Effector memory CD4-positive, alpha-beta T cell (primary cell): ENCODE data around the gene PRKCG.
"Not testable (repeated sequence)": the region's sequence is repeated elsewhere in the genome, so short reads cannot be mapped to it uniquely, and the experiment has no call there.

Source experiments
- DNase-seq, 3 donors: peaks; one replicate each; pipeline ENCODE4 v3.0.0-alpha.2; 2020
- H3K27ac ChIP-seq: 2 replicates; pipeline ENCODE4 v1.7.0; 2013; ENCODE audit warnings: mild to moderate bottlenecking, low read length, moderate library complexity; ENCODE audit not compliant: insufficient read depth, poor library complexity, severe bottlenecking
- H3K27me3 ChIP-seq: replicated peaks from 2 replicates; pipeline ENCODE4 v1.7.0; 2013; ENCODE audit warnings: mild to moderate bottlenecking, low read length; ENCODE audit not compliant: insufficient read depth, control insufficient read depth, poor library complexity, severe bottlenecking
- H3K36me3 ChIP-seq: 2 replicates; pipeline ENCODE4 v1.7.0; 2013; ENCODE audit warnings: mild to moderate bottlenecking, low read length, moderate library complexity; ENCODE audit not compliant: control insufficient read depth, insufficient read depth
- H3K4me1 ChIP-seq: 2 replicates; pipeline ENCODE4 v1.7.0; 2013; ENCODE audit warnings: low read length, mild to moderate bottlenecking; ENCODE audit not compliant: control insufficient read depth, insufficient read depth, poor library complexity, severe bottlenecking
- H3K4me3 ChIP-seq: 2 replicates; pipeline ENCODE4 v1.7.0; 2013; ENCODE audit warnings: low read length, low read depth, mild to moderate bottlenecking; ENCODE audit not compliant: insufficient read depth, poor library complexity, severe bottlenecking
- H3K9me3 ChIP-seq: 2 replicates; pipeline ENCODE4 v1.7.0; 2013; ENCODE audit warnings: mild to moderate bottlenecking, low read length, moderate library complexity; ENCODE audit not compliant: control insufficient read depth

Gene PRKCG

GRCh38 chr19:53936029-53936428, 54.0 kb downstream of the PRKCG start:
- H3K4me3 ChIP-seq: no peak overlapping the region
- no peak overlapping the region for H3K27ac ChIP-seq
- no peaks in the 10 kb centered on the region for H3K4me1 ChIP-seq
- H3K27me3 ChIP-seq: no peaks in the 10 kb centered on the region
- no peaks in the 10 kb centered on the region for H3K36me3 ChIP-seq
- H3K9me3 ChIP-seq: no peaks in the 10 kb centered on the region
- DNase-seq: no peak

DNA sequence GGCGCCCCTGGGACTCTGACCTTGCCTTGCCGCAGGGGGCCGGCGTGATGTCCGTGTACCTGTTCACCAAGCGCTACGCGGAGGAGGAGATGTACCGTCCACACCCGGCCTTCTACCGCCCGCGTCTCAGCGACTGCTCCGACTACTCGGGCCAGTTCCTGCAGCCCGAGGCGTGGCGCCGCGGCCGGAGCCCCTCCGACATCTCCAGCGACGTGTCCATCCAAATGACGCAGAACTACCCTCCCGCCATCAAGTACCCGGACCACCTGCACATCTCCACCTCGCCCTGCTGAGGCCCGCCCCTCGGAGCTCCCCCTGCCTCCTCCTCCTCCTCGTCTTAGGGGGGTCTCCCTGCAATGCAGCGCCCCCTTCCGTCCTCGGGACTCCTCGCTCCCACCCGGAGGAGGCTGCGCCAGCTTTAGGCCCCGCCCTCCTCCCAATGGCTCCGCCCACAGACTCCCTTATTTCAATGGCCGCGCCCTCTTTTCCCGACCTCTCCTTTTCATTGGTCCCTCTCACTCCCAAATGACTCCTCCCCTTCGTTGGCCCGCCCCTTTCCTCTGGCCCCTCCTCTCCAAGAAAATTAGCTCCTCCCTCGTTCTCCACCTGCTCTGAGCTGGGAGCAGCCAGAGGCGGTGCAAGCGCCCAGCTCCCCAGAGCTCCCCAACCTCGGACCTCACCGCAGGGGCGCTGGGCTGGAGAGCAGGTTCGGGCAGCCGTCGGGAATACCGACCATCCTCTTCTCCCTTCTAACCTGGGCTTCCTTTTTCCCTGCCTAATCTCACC, 60.2 kb downstream of the PRKCG start:
- Histone ChIP-seq H3K9me3 (no peaks in the 10 kb centered on the region), H3K4me3 (no peak overlapping the region), H3K4me1 (no peaks in the 10 kb centered on the region), H3K27ac (no peak overlapping the region), H3K36me3 (no peaks in the 10 kb centered on the region), H3K27me3 (peaks cover 6% of the 10 kb centered on the region)
- no peak for DNase-seq

- no peak for DNase-seq
- Histone ChIP-seq H3K4me1 (no peaks in the 10 kb centered on the region), H3K27ac (no peak overlapping the region), H3K27me3 (peaks cover 6% of the 10 kb centered on the region), H3K36me3 (no peaks in the 10 kb centered on the region), H3K9me3 (no peaks in the 10 kb centered on the region), H3K4me3 (no peak overlapping the region)
Measured at GRCh38 chr19:53944416-53944815, 62.4 kb downstream of the PRKCG start.

GRCh38 chr19:53944933-53945332, 62.9 kb downstream of the PRKCG start:
- H3K9me3 ChIP-seq: no peaks in the 10 kb centered on the region
- no peak for DNase-seq
- H3K27ac ChIP-seq: no peak overlapping the region
- H3K4me1 ChIP-seq: no peaks in the 10 kb centered on the region
- H3K27me3 ChIP-seq: peaks cover 6% of the 10 kb centered on the region
- no peak overlapping the region for H3K4me3 ChIP-seq
- H3K36me3 ChIP-seq: no peaks in the 10 kb centered on the region

GRCh38 chr19:53945441-53945840, 63.4 kb downstream of the PRKCG start:
- H3K36me3 ChIP-seq: no peaks in the 10 kb centered on the region
- peaks cover 6% of the 10 kb centered on the region for H3K27me3 ChIP-seq
- H3K4me3 ChIP-seq: no peak overlapping the region
- no peaks in the 10 kb centered on the region for H3K4me1 ChIP-seq
- no peak for DNase-seq
- H3K27ac ChIP-seq: no peak overlapping the region
- no peaks in the 10 kb centered on the region for H3K9me3 ChIP-seq

DNA sequence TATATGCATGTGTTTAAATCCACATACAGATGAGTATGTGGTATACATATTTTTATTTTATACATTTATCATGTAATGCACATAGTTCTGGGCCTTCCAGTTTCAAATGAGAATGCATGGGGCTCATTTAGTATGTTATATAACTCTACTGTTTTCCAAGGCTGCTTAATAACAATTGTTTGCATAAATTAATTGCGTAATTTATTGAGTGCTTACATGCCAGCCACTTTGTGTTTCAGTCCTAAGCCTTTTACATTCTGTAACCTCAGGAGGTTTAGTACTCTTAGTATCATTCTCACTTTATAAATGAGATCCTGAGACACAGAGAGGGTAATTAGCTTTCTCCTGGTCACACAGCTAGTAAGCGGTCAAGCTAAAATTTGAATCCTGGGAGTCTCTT, 64.0 kb downstream of the PRKCG start:
- Histone ChIP-seq H3K36me3 (no peaks in the 10 kb centered on the region), H3K27ac (no peak overlapping the region), H3K4me3 (no peak overlapping the region), H3K27me3 (peaks cover 6% of the 10 kb centered on the region), H3K9me3 (no peaks in the 10 kb centered on the region), H3K4me1 (no peaks in the 10 kb centered on the region)
- DNase-seq: no peak

DNA sequence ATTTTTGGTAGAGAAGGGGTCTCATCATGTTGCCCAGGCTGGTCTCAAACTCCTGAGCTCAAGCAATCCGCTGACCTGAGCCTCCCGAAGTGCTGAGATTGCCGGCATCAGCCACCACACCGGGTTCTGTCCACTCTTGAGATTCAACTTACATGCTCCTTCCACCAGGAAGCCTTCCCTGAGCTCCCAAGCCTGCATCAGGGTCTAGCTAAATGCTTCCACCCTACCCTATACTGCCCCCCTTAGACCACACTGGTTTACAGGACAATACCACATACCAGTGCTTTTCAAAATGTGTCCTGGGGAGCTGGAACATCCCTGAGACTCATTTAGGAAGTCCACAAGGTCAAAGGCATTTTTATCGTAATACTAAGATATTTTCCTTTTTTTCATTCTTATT, 65.6 kb downstream of the PRKCG start:
- no peak for DNase-seq
- no peaks in the 10 kb centered on the region for H3K4me1 ChIP-seq
- H3K27ac ChIP-seq: no peak overlapping the region
- H3K36me3 ChIP-seq: no peaks in the 10 kb centered on the region
- H3K27me3 ChIP-seq: peaks cover 5% of the 10 kb centered on the region
- no peaks in the 10 kb centered on the region for H3K9me3 ChIP-seq
- H3K4me3 ChIP-seq: no peak overlapping the region

DNA sequence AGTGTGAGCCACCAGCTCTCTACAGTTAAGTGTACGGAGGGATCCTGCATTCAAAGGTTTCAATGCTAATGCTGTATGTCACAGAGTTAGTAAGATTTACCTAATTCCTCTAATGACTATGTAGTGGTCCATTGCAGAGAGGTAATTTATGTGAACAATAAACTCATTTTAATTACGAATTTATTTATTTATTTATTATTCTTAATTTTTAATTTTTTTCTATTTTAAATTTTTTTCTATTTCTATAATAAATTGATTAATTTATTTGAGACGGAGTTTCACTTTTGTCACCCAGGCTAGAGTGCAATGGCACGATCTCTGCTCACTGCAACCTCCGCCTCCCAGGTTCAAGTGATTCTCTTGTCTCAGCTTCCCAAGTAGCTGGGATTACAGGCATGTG, 66.6 kb downstream of the PRKCG start:
- not testable (repeated sequence) for H3K4me3 ChIP-seq, H3K27ac ChIP-seq, H3K27me3 ChIP-seq, H3K4me1 ChIP-seq, H3K9me3 ChIP-seq, DNase-seq, H3K36me3 ChIP-seq

GRCh38 chr19:53951436-53951835, 69.4 kb downstream of the PRKCG start:
- H3K4me1 ChIP-seq: no peaks in the 10 kb centered on the region
- no peak overlapping the region for H3K27ac ChIP-seq
- H3K27me3 ChIP-seq: peaks cover 4% of the 10 kb centered on the region
- no peak for DNase-seq
- no peak overlapping the region for H3K4me3 ChIP-seq
- H3K9me3 ChIP-seq: no peaks in the 10 kb centered on the region
- H3K36me3 ChIP-seq: no peaks in the 10 kb centered on the region

GRCh38 chr19:53951947-53952346, 70.0 kb downstream of the PRKCG start:
- H3K27me3 ChIP-seq: peaks cover 4% of the 10 kb centered on the region
- DNase-seq: no peak
- H3K36me3 ChIP-seq: no peaks in the 10 kb centered on the region
- H3K4me3 ChIP-seq: no peak overlapping the region
- no peaks in the 10 kb centered on the region for H3K9me3 ChIP-seq
- H3K4me1 ChIP-seq: no peaks in the 10 kb centered on the region
- no peak overlapping the region for H3K27ac ChIP-seq
